AG04450 (cell line): ENCODE data around the gene TOMM22. TPM values are rescaled to one million over a fixed set of nuclear protein-coding genes. Genes with fewer than 3 reads are reported as not detected.

ENCODE experiments used
- CTCF ChIA-PET: fragments of 300-600, 350-600 bp; formaldehyde crosslinking; extraction: SDS; loops from one replicate; lab custom pipeline; 2022; ENCODE audit warnings: antibody characterized with exemption, inconsistent platforms; lab: Charles Lee
- POLR2A ChIA-PET: fragments of 350-600 bp; formaldehyde crosslinking; extraction: SDS; loops from one replicate; lab custom pipeline; 2021; ENCODE audit warnings: antibody characterized with exemption, inconsistent platforms; lab: Yijun Ruan, JAX
- DNase-seq: peaks from one replicate; pipeline ENCODE4 v3.0.0-alpha.2; 2011; ENCODE audit warnings: low read depth, low spot score
- H3K27ac ChIP-seq: one replicate; pipeline ENCODE4 v1.5.1; 2012; ENCODE audit warnings: low read depth, low read length, control low read depth
- H3K27me3 ChIP-seq: one replicate; pipeline ENCODE4 v1.6.0; 2012; ENCODE audit warnings: low read length; ENCODE audit not compliant: control insufficient read depth, insufficient read depth
- H3K4me3 ChIP-seq: 2 replicates; pipeline ENCODE4 v1.5.1; 2011; ENCODE audit warnings: mild to moderate bottlenecking, low read depth, low read length, control low read depth
- H3K9me3 ChIP-seq: 2 replicates; pipeline ENCODE4 v1.5.1; 2012; ENCODE audit warnings: low read length; ENCODE audit not compliant: control insufficient read depth, insufficient read depth
- polyA plus RNA-seq: library from polyadenylated mRNA; depleted of rRNA; stranded (reverse); fragments of >200 nt; gene quantifications from 2 replicates; pipeline ENCODE4 v1.2.3, GENCODE V29; 2011
- TF ChIP-seq, protein P1 (sequence below): IDR thresholded peaks from 2 replicates; pipeline ENCODE4 v1.5.1; 2011; ENCODE audit warnings: low read depth, low read length, control low read depth, inconsistent platforms

TOMM22 gene
- polyA plus RNA-seq, 1 experiment = 68.9 TPM

DNA sequence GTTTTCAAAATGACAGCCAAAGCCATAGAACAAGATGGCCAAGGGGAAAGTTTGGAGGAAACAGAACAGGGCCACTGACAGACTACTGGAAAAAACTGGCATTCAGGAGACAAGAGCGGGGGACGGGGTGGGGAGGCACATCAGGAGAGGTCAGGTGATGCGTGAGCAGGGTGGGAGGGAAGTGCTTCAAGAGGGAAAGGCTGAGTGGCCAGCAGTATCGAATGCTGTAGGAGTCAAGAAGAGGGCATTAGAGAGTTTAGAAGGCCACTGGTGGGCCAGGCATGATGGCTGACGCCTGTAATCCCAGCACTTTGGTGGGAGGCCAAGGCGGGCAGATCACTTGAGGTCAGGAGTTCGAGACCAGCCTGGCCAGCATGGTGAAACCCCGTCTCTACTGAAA is 32.2 kb downstream of the TOMM22 start:
- no peak for DNase-seq
- ChIA-PET CTCF (interaction anchor here (2.5 kb wide), 1 partner anchor 11 kb away, joined by 11 read pairs; no protein-coding TSS in a partner anchor), POLR2A (no interaction called here)
- Histone ChIP-seq H3K27me3 (no peaks in the 10 kb centered on the region), H3K27ac (no peak overlapping the region), H3K9me3 (no peaks in the 10 kb centered on the region), H3K4me3 (no peak overlapping the region)
- TF ChIP-seq, protein P1, sequence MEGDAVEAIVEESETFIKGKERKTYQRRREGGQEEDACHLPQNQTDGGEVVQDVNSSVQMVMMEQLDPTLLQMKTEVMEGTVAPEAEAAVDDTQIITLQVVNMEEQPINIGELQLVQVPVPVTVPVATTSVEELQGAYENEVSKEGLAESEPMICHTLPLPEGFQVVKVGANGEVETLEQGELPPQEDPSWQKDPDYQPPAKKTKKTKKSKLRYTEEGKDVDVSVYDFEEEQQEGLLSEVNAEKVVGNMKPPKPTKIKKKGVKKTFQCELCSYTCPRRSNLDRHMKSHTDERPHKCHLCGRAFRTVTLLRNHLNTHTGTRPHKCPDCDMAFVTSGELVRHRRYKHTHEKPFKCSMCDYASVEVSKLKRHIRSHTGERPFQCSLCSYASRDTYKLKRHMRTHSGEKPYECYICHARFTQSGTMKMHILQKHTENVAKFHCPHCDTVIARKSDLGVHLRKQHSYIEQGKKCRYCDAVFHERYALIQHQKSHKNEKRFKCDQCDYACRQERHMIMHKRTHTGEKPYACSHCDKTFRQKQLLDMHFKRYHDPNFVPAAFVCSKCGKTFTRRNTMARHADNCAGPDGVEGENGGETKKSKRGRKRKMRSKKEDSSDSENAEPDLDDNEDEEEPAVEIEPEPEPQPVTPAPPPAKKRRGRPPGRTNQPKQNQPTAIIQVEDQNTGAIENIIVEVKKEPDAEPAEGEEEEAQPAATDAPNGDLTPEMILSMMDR = no peak

DNA sequence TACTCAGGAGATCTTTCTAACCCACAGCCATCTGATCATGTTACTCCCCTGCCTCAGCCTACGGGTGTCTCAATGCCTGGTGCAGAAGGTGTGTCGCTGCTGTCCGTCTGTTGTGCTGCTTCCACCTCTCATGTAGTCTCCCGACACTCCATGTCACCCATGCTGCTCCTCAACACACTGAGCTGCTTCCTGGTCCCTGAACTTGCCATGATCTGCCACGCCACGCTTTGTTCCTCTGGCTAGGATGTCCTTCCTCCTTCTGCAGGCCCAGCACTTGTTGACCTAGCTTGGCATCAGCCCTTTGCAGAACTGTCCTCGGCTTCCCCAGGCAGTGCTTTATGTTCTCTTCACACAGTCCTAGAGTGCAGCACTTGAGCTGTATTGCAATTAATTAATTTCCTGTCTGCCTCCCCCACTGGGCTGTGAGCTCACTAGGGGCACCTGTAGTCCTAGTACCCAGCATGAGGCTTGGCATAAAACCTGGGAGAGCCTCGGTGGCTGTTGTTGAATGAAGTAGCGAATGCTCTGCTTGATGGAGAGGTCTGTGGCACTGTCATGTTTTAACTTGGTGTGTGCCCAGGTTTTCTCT is 33.5 kb downstream of the TOMM22 start:
- ChIA-PET CTCF (interaction anchor here (2.5 kb wide), 1 partner anchor 10 kb away, joined by 11 read pairs; no protein-coding TSS in a partner anchor), POLR2A (no interaction called here)
- Histone ChIP-seq H3K4me3 (no peak overlapping the region), H3K27ac (no peak overlapping the region), H3K9me3 (no peaks in the 10 kb centered on the region), H3K27me3 (no peaks in the 10 kb centered on the region)
- TF ChIP-seq, protein P1 = no peak
- DNase-seq = no peak

DNA sequence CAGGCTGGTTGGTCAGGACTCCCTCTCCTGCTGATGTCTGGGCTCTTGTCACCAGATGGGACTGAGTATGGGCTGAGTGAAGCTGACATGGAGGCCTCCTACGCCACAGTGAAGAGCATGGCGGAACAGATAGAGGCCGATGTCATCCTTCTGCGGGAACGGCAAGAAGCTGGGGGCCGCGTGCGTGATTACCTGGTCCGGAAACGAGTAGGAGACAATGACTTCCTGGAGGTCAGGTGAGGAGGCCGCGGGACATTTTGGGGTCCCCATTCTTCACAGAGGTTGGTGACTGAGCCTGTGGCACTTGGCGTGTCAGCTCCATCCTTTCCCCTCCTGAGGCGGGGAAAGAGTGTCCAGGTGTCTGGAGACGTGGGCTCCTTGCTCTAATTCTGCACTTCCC is 34.1 kb downstream of the TOMM22 start:
- DNase-seq = no peak
- ChIA-PET POLR2A (no interaction called here), CTCF (interaction anchor here (2.5 kb wide), 1 partner anchor 9 kb away, joined by 11 read pairs; no protein-coding TSS in a partner anchor)
- Histone ChIP-seq H3K9me3 (no peaks in the 10 kb centered on the region), H3K27me3 (no peaks in the 10 kb centered on the region), H3K4me3 (no peak overlapping the region), H3K27ac (no peak overlapping the region)
- TF ChIP-seq, protein P1 = no peak

DNA sequence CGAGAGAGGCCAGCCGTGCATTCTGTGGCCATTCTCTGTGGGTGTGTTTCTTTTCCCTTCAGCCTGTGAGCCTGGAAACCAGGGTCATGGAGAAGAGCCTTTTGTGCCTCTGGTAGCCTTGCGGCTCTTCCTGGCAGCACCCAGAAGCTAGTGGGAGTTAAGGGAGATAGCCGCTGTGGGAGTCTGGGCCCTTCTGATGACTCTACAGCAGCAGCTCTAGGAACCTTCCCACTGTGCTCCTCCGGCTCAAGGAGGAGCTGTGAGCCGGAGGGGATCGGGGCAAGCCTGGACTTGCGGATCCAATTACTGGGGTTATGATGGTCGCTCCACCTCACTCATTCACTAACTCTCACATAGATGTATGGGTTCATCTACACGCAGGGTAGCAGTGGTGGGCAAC is 34.5 kb downstream of the TOMM22 start:
- no peak for DNase-seq
- TF ChIP-seq, protein P1 = no peak
- ChIA-PET POLR2A (no interaction called here), CTCF (interaction anchor here (1.8 kb wide), 1 partner anchor 9 kb away, joined by 6 read pairs; no protein-coding TSS in a partner anchor)
- H3K4me3 ChIP-seq = no peak overlapping the region
- H3K27me3 ChIP-seq = no peaks in the 10 kb centered on the region
- no peaks in the 10 kb centered on the region for H3K9me3 ChIP-seq
- no peak overlapping the region for H3K27ac ChIP-seq

DNA sequence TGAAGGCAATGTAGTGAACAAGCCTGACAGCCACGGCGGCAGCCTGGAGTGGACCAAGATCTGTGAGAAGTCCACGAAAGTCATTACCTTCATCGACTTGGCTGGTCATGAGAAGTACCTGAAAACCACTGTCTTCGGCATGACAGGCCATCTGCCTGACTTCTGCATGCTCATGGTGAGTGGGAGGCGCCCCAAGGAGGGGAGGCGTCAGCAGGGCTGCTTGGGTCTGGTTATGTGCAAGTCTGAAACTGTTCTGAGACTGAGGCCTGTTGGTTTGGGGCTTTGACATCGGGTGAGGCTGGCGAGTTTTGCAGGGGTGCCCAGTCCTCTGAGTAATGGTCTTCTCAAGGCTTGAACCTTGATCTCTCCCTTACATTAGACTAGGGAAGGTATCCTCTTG is 35.1 kb downstream of the TOMM22 start:
- TF ChIP-seq, protein P1 = no peak
- H3K9me3 ChIP-seq = no peaks in the 10 kb centered on the region
- ChIA-PET CTCF (interaction anchor here (1.8 kb wide), 1 partner anchor 10 kb away, joined by 6 read pairs; no protein-coding TSS in a partner anchor), POLR2A (no interaction called here)
- no peak overlapping the region for H3K27ac ChIP-seq
- no peak for DNase-seq
- H3K27me3 ChIP-seq = no peaks in the 10 kb centered on the region
- H3K4me3 ChIP-seq = no peak overlapping the region
